Measurements from ENCODE around the gene TSC1. TPM values are rescaled to one million over a fixed set of nuclear protein-coding genes. Genes with fewer than 3 reads are reported as not detected.
"Not testable (repeated sequence)": the region's sequence is repeated elsewhere in the genome, so short reads cannot be mapped to it uniquely, and the experiment has no call there.

TSC1 gene
- total RNA-seq, 1 donor from 2014 or later: 64.9 TPM

- Histone ChIP-seq H3K79me2 (ENCODE audit: low read depth) (no peaks in the 10 kb centered on the region), H3F3A (ENCODE audit: low read depth) (no peaks in the 10 kb centered on the region), H3K9ac (no peak overlapping the region), H3K36me3 (no peaks in the 10 kb centered on the region), H3K9me3 (ENCODE audit: low read depth) (no peaks in the 10 kb centered on the region), H3K27me3 (no peaks in the 10 kb centered on the region), H4K20me1 (ENCODE audit: low read depth) (no peaks in the 10 kb centered on the region), H3K4me3 (no peak overlapping the region), H2AFZ (replicated peaks) (no peak overlapping the region), H3K4me2 (no peak overlapping the region), H3K4me1 (peaks cover 9% of the 10 kb centered on the region), H3K27ac (no peak overlapping the region)
- Mint-ChIP-seq H3K36me3 (no peaks in the 10 kb centered on the region), H3K4me3 (no peak overlapping the region), H3K27ac (no peak overlapping the region), H3K9me3 (peaks cover 2% of the 10 kb centered on the region), H3K27me3 (ENCODE audit: insufficient read depth, low read depth) (peaks cover 13% of the 10 kb centered on the region), H3K4me1 (peaks cover 8% of the 10 kb centered on the region)
- no peak for DNase-seq (ENCODE audit: low spot score)
- TF ChIP-seq CTCF (IDR thresholded peaks at IDR 0.05): no peak
- TF ChIP-seq EZH2 (IDR thresholded peaks at IDR 0.05): no peak
- TF ChIP-seq EZH2phosphoT487 (IDR thresholded peaks at IDR 0.05): no peak
Observed at GRCh38 chr9:132990781-132991180, 46.4 kb upstream of the TSC1 start.

- H3K4me2 ChIP-seq; H3K27ac ChIP-seq; H3K9me3 Mint-ChIP-seq; H4K20me1 ChIP-seq (ENCODE audit: low read depth); H3K79me2 ChIP-seq (ENCODE audit: low read depth); H3F3A ChIP-seq (ENCODE audit: low read depth); H3K27ac Mint-ChIP-seq; H3K27me3 ChIP-seq; H2AFZ ChIP-seq (replicated peaks); H3K4me1 ChIP-seq; H3K36me3 Mint-ChIP-seq; H3K9ac ChIP-seq; H3K9me3 ChIP-seq (ENCODE audit: low read depth); H3K4me1 Mint-ChIP-seq; H3K4me3 ChIP-seq; DNase-seq (ENCODE audit: low spot score); H3K36me3 ChIP-seq: not testable (repeated sequence)
- H3K27me3 Mint-ChIP-seq (ENCODE audit: insufficient read depth, low read depth): peaks cover 11% of the 10 kb centered on the region
- H3K4me3 Mint-ChIP-seq: peak overlapping the region; percentile 46
Observed at GRCh38 chr9:132989998-132990557, 45.7 kb upstream of the TSC1 start.

GRCh38 chr9:132989414-132989996 is 45.1 kb upstream of the TSC1 start:
- Histone ChIP-seq H3K27ac (no peak overlapping the region), H3K9ac (no peak overlapping the region), H3K4me3 (no peak overlapping the region), H3K4me2 (no peak overlapping the region), H3K9me3 (ENCODE audit: low read depth) (no peaks in the 10 kb centered on the region), H3K4me1 (peaks cover 4% of the 10 kb centered on the region), H3K36me3 (no peaks in the 10 kb centered on the region), H3K27me3 (no peaks in the 10 kb centered on the region), H4K20me1 (ENCODE audit: low read depth) (no peaks in the 10 kb centered on the region), H2AFZ (replicated peaks) (no peak overlapping the region), H3K79me2 (ENCODE audit: low read depth) (no peaks in the 10 kb centered on the region), H3F3A (ENCODE audit: low read depth) (no peaks in the 10 kb centered on the region)
- DNase-seq (ENCODE audit: low spot score): no peak
- Mint-ChIP-seq H3K4me1 (peaks cover 6% of the 10 kb centered on the region), H3K4me3 (no peak overlapping the region), H3K27ac (no peak overlapping the region), H3K27me3 (ENCODE audit: insufficient read depth, low read depth) (peaks cover 9% of the 10 kb centered on the region), H3K9me3 (peaks cover 2% of the 10 kb centered on the region), H3K36me3 (no peaks in the 10 kb centered on the region)
- TF ChIP-seq EZH2 (IDR thresholded peaks at IDR 0.05): no peak
- no peak for TF ChIP-seq CTCF (IDR thresholded peaks at IDR 0.05)
- no peak for TF ChIP-seq EZH2phosphoT487 (IDR thresholded peaks at IDR 0.05)

GRCh38 chr9:132989014-132989310 is 44.5 kb upstream of the TSC1 start:
- Histone ChIP-seq H3K79me2 (ENCODE audit: low read depth) (no peaks in the 10 kb centered on the region), H2AFZ (replicated peaks) (no peak overlapping the region), H3K9me3 (ENCODE audit: low read depth) (no peaks in the 10 kb centered on the region), H3K4me1 (no peaks in the 10 kb centered on the region), H3K4me2 (no peak overlapping the region), H4K20me1 (ENCODE audit: low read depth) (no peaks in the 10 kb centered on the region), H3K4me3 (no peak overlapping the region), H3K27ac (no peak overlapping the region), H3K27me3 (no peaks in the 10 kb centered on the region), H3K9ac (no peak overlapping the region), H3K36me3 (no peaks in the 10 kb centered on the region), H3F3A (ENCODE audit: low read depth) (no peaks in the 10 kb centered on the region)
- no peak for TF ChIP-seq CTCF (IDR thresholded peaks at IDR 0.05)
- no peak for TF ChIP-seq EZH2 (IDR thresholded peaks at IDR 0.05)
- no peak for TF ChIP-seq EZH2phosphoT487 (IDR thresholded peaks at IDR 0.05)
- Mint-ChIP-seq H3K36me3 (no peaks in the 10 kb centered on the region), H3K9me3 (peaks cover 2% of the 10 kb centered on the region), H3K27me3 (ENCODE audit: insufficient read depth, low read depth) (peaks cover 6% of the 10 kb centered on the region), H3K4me1 (peaks cover 2% of the 10 kb centered on the region), H3K4me3 (no peak overlapping the region), H3K27ac (no peak overlapping the region)
- no peak for DNase-seq (ENCODE audit: low spot score)

All from neural progenitor cell (in vitro differentiated cells).